PC-9 (cell line): ENCODE measurements around the gene CETN3.

Experiments
- EZH2 ChIP-seq: fragments of 200-600 bp; sonication (generic); IDR thresholded peaks from 2 replicates; pipeline ENCODE4 v1.8.0; 2017; ENCODE audit warnings: antibody characterized with exemption, low read depth
- TF ChIP-seq, protein P1 (sequence below): fragments of 200-600 bp; sonication (generic); conservative IDR thresholded peaks from 2 replicates; pipeline ENCODE4 v1.6.1; 2017; ENCODE audit warnings: mixed run types, antibody characterized with exemption, mild to moderate bottlenecking, moderate library complexity

DNA sequence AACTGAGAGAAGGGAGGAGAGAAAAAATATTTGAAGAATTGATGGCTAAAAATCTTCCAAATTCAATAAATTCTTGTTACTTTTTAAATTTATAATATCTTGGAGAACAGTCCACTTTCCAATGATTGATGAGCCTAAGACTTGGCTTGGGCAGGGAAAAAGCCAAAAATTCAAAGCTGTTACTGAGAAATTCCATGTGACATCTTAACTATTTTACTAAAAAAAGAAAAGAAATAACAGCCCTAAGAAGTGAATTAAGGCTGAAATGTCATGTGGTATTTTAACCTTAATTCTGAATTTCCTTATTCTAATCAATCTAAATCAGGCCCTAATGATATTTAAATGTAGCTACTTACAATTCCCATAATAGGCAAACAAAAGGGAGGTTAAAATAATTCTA is 53.4 kb downstream of the CETN3 start:
- TF ChIP-seq EZH2: no peak
- TF ChIP-seq, protein P1, sequence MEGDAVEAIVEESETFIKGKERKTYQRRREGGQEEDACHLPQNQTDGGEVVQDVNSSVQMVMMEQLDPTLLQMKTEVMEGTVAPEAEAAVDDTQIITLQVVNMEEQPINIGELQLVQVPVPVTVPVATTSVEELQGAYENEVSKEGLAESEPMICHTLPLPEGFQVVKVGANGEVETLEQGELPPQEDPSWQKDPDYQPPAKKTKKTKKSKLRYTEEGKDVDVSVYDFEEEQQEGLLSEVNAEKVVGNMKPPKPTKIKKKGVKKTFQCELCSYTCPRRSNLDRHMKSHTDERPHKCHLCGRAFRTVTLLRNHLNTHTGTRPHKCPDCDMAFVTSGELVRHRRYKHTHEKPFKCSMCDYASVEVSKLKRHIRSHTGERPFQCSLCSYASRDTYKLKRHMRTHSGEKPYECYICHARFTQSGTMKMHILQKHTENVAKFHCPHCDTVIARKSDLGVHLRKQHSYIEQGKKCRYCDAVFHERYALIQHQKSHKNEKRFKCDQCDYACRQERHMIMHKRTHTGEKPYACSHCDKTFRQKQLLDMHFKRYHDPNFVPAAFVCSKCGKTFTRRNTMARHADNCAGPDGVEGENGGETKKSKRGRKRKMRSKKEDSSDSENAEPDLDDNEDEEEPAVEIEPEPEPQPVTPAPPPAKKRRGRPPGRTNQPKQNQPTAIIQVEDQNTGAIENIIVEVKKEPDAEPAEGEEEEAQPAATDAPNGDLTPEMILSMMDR: no peak
